NCI-H146 treated with DMSO at 0.1 percent for 48 hours (cell line): ENCODE results near the gene SNX32.
"Not testable (repeated sequence)": the region's sequence is repeated elsewhere in the genome, so short reads cannot be mapped to it uniquely, and the experiment has no call there.

Experiments used
- DNase-seq: peaks from one replicate; lab custom pipeline; 2025; ENCODE audit not compliant: unreplicated experiment; lab: John Stamatoyannopoulos, UW

Gene SNX32

GRCh38 chr11:65883058-65883761 lies 49.4 kb downstream of the SNX32 start:
- no peak for DNase-seq

GRCh38 chr11:65883786-65884715 lies 50.3 kb downstream of the SNX32 start:
- no peak for DNase-seq

GRCh38 chr11:65884716-65885092 lies 50.9 kb downstream of the SNX32 start:
- peak; percentile 53 for DNase-seq

DNA sequence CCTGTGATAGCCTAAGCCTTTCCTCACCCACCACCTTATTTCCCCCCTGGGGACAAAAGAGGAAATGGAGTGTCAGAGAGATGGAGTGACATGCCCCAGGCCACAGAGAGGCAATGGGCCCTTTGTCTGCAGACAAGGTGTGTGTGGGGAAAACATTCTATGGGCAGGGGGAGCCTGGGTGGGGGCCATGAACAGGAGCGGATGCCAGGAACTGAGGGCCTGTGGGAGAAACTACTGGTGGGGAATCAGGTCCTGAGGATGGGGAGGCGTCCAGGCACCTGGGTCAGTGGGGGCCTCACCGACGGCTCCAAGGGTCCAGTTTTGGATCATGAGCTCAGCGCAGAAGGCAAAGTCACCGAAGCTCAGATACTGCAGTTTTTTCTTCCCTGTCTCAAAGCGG lies 51.5 kb downstream of the SNX32 start:
- DNase-seq, result no peak

DNA sequence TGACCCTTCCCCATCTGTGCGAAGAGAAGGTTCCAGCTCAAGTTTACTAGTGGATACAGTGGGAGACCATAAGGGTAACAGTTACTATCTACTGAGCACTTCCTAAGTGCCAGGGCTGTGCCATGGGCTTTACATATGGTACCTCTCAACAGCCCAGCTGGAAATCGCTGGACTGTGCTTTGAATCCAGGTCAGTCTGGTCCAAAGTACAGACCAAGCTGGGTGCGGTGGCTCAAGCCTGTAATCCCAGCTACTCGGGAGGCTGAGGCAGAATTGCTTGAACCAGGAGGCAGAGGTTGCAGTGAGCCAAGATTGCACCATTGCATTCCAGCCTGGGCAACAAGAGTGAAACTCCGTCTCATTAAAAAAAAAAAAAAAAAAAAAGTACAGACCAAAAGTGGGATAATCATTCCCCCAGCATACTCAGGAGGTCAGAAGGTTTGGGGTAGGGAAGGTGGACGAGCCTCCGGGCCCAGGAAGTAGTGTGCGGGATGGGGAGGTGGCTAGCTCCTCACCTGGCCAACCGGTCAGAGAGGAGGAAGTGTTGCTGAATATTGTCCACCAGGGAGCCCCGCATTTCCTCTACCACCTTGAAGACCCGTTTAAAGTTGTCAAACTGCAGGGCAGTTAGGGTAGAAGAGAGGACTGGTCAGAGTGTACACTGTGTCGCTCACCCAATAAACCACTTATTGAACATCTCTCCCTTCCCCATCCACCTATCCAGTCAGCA lies 52.2 kb downstream of the SNX32 start:
- no peak for DNase-seq

- DNase-seq, result no peak
These were observed 53.3 kb downstream of the SNX32 start for GRCh38 chr11:65886826-65887722.

- no peak for DNase-seq
These were observed 54.0 kb downstream of the SNX32 start for GRCh38 chr11:65887723-65888162.

- peak; percentile 81 for DNase-seq
These were observed 54.5 kb downstream of the SNX32 start, which contains the start of gene FIBP for GRCh38 chr11:65888163-65888814. FIBP (minus strand) TSS chr11:65888471; CDS start chr11:65888418, 53 bp downstream.

DNA sequence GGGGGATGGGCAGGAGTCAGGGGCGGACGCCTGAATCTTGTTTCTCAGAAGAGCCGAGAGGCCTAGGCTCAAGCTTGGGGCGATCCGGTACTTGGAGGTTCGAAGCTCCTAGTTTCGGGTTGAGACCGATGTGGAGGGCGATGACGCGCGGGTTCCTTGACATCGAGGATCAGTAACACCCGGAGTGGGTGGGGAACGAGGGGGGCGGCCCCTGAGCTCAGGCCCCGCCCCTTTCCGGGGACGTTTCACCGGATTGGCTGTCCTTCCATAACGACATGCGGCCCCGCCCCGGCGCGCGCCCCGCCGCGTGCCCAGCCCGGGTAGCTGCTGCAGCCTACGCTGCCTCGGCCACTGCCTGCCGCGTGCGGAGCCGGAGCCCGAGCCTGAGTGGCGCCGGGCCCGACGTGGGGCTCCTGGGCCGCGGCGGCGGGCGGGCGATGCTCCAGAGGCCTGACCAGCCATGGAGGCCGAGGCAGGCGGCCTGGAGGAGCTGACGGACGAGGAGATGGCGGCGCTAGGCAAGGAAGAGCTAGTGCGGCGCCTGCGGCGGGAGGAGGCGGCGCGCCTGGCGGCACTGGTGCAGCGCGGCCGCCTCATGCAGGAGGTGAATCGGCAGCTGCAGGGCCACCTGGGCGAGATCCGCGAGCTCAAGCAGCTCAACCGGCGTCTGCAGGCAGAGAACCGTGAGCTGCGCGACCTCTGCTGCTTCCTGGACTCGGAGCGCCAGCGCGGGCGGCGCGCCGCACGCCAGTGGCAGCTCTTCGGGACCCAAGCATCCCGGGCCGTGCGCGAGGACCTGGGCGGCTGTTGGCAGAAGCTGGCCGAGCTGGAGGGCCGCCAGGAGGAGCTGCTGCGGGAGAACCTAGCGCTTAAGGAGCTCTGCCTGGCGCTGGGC lies 56.8 kb downstream of the SNX32 start, which contains the start of gene CCDC85B:
Gene CCDC85B, plus strand, starts transcription at position 350 of the 895 bp plus-strand sequence. Its CDS starts 111 bp downstream, at position 461.
- peak; percentile 82 for DNase-seq

DNA sequence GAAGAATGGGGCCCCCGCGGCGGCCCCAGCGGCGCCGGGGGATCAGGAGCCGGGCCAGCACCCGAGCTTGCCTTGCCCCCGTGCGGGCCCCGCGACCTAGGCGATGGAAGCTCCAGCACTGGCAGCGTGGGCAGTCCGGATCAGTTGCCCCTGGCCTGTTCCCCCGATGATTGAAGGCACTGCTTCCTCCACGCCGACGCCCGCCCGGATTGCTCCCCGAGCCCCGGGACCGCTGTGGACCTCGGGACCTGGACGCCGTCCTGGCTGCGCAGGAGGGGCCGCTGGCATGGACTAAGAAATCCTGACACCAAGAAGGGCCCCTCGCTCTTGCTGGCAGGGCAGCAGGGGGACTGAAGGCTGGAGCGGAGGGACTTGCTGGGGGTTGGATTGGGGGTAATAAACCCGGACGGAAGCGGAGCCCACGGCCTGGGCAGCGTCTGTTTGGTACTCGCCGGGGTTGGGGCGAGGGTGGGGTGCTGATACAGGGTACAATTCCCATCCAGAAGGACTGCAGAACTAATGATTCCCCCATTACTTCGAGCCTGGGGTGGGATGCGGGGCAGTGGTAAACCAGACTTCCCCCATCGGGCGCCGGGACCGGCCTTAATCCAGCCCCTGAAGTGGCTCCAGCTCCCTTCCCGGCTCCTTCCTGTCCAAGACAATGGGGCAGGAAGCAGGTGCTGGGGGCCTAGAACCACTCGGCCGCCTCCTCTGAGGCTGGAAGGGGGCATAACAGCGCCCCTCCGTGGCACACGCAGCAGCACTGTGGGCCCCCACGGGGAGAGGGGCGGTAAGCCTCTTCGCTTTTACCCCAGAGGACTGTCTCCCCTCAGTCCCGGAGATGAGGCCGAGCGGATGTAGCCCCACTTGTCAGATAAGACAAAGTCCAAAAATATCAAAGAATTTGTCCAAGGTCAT lies 57.7 kb downstream of the SNX32 start:
- no peak for DNase-seq

DNA sequence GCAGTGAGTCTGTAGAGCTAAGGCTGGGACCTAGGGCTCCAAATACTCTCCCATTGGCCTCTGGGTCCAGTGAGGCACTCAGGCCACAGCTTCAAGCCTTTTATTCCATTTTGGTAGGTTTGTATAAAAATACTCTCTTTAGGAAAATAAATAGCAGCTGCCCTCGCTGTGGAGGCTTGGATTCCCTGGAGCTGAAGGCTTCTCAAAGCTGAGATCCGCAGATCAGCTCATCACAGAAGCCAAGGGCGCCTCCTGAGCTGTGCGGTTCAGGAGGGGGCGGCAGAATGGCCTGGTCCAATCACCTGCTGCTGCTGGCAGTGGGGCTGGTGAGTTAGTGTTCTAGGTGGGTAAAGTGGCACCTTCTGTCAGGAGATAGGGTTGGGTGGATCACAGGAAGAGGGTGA lies 58.4 kb downstream of the SNX32 start:
- not testable (repeated sequence) for DNase-seq

DNA sequence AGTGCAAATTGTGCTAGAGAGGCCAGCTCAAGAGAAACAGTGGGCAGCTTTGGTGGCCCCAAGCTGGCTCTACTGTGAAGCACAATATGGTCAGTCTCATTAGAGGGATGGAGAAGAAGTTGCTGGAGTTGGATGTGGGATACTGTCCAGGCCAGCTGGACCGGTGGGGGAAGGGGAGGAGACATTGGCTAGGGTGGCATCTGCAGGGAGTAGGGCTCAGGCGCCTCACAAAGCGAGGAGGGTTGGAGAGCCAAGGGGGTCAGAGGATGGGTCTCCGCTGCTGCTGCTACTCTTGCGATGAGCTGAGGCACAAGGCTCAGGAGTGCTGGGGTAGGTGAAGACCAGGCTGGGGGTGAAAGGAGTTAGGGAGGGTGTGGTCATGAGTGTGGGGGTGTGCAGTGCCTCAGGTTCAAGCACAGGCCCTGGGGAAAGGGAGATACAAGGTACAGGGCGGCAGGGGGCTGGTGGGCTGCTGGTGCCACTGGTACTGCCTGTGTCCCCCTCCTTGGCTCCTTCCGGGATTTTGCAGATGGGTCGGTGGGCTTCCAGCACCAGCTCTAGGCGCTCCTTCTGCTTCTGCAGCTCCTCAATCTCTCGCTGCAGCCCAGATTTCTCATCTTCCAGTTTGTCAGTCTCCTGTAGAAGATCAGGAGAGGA lies 59.0 kb downstream of the SNX32 start:
- no peak for DNase-seq

GRCh38 chr11:65894034-65894591 lies 60.4 kb downstream of the SNX32 start:
- no peak for DNase-seq

DNA sequence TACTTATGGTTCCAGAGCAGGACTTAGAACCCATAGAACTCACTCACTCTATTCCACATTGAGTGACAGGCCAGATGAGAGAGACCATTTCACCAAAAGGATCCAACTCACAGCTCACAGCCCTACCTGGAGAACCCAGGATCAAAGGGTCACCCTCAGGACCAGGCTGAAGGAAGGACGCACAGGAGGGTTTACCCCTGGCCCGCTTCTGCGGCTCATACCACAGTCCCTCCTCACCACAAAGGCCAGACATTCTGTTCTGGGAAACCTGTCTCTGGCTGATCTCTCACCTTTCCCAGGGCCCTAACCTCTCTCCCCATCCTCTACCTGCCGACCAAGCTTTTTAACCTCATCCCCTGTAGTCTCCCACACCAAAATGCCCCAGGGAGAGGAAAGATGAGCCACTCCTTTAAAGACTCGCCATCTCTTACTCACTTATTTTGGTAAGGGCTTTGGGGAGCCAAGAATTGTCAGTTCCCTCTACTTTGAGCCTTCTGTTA lies 61.8 kb downstream of the SNX32 start:
- no peak for DNase-seq

DNA sequence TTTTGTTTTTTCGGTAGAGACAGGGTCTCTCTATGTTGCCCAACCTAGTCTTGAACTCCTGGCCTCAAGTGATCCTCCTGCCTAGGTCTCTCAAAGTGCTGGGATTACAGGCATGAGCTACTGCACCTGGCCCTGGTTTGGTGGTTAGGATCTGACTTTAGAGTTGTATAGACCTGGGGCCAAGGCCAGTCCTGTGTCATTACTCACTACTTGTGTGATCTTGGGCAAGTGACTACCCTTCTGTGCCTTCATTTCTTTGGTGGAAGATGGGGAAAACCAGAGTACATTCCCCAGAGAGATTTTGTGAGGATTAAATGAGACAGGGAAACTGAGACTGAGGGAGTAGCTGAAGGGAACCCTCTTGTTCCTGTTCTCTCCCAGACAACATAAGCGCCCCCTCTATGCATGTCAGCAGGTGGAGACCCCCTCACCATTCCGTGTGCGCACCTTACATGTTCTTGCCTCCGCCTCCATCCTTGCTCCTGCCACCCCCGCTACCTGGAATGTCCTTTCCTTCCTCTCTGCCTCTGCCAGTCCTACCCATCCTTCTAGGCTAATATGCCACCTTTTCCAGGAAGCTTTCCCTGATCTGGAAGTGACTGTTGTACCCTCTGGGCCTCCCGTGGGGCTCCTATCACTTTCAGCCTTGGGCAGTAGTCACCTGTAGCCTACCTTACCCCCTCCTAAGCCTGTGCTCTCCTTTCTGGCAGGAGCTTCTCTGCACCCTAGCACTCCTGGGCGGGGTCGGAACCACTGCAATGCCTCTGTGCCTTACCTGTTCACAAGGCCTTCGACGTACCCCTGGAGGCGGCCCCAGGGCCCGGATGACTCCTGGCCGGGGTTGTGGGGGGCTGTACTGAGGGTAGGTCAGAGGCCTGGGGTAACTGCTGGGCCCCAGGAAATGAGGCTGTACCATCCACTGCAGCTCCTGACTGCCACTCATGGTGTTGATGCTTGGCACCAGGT lies 62.6 kb downstream of the SNX32 start:
- no peak for DNase-seq
